IPS-18a (cell line): ENCODE measurements around the gene NPB.

Source experiments
- H3K27ac ChIP-seq: one replicate; pipeline ENCODE4 v1.5.1; 2013; ENCODE audit warnings: low read length
- H3K27me3 ChIP-seq: one replicate; pipeline ENCODE4 v1.6.1; 2013; ENCODE audit warnings: mild to moderate bottlenecking, low read length; ENCODE audit not compliant: control insufficient read depth, insufficient read depth
- H3K36me3 ChIP-seq: one replicate; pipeline ENCODE4 v1.6.1; 2013; ENCODE audit warnings: low read depth, low read length; ENCODE audit not compliant: control insufficient read depth
- H3K4me1 ChIP-seq: one replicate; pipeline ENCODE4 v1.6.1; 2013; ENCODE audit warnings: low read depth, low read length; ENCODE audit not compliant: control insufficient read depth
- H3K4me3 ChIP-seq: one replicate; pipeline ENCODE4 v1.5.1; 2013; ENCODE audit warnings: low read length
- H3K9ac ChIP-seq: one replicate; pipeline ENCODE4 v1.6.1; 2013; ENCODE audit warnings: mild to moderate bottlenecking, low read length, moderate library complexity
- H3K9me3 ChIP-seq: one replicate; pipeline ENCODE4 v1.6.1; 2013; ENCODE audit warnings: low read depth, low read length; ENCODE audit not compliant: control insufficient read depth

Gene NPB

DNA sequence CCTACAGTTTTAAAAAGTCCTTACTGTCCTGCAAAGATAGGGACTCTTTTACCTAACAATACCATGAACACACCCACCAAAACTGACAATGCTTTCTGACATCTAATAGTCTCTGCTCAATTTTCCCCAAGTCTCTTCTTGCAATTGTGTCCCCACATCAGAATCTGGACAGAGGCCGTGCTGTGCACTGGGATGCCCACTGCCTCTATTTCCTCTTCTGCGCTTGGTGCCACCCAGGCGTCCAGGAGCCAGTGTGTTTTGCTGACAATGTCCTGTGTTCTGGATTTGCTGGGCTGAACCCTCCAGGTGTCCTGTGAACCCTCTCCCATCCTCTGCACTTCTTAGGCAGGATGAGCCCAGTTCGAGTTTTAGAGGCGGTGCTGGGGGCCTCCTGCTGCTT is 24.5 kb upstream of the NPB start:
- H3K9ac ChIP-seq, result no peak overlapping the region
- peaks cover 10% of the 10 kb centered on the region for H3K36me3 ChIP-seq
- no peaks in the 10 kb centered on the region for H3K27me3 ChIP-seq
- H3K4me1 ChIP-seq, result no peaks in the 10 kb centered on the region
- H3K27ac ChIP-seq, result no peak overlapping the region
- H3K4me3 ChIP-seq, result no peak overlapping the region
- no peaks in the 10 kb centered on the region for H3K9me3 ChIP-seq

DNA sequence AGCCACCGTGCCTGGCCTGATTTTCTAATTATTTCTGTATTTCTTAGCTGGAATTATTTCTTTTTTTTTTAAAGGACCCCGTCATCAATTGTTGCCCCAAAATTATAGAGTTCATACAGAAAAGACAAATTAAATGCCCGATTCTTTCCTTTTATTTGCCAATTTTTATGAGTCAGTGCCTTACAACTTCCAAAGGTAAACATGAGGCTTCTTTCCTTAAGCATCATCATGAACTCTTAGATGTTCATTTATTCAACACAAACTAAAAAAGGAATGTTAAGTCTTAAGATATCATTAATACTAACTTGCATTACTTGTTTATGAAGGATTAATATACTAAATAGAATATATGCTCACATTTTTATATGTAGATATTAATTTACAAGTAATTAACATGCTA is 23.7 kb upstream of the NPB start:
- H3K27ac ChIP-seq, result no peak overlapping the region
- H3K4me3 ChIP-seq, result no peak overlapping the region
- H3K27me3 ChIP-seq, result no peaks in the 10 kb centered on the region
- H3K9me3 ChIP-seq, result no peaks in the 10 kb centered on the region
- no peak overlapping the region for H3K9ac ChIP-seq
- H3K36me3 ChIP-seq, result peaks cover 12% of the 10 kb centered on the region
- H3K4me1 ChIP-seq, result no peaks in the 10 kb centered on the region

- Histone ChIP-seq H3K27me3 (no peaks in the 10 kb centered on the region), H3K27ac (no peak overlapping the region), H3K36me3 (peaks cover 12% of the 10 kb centered on the region), H3K9me3 (no peaks in the 10 kb centered on the region), H3K4me3 (no peak overlapping the region), H3K4me1 (no peaks in the 10 kb centered on the region), H3K9ac (no peak overlapping the region)
These were observed 22.9 kb upstream of the NPB start for GRCh38 chr17:81879121-81879520.

DNA sequence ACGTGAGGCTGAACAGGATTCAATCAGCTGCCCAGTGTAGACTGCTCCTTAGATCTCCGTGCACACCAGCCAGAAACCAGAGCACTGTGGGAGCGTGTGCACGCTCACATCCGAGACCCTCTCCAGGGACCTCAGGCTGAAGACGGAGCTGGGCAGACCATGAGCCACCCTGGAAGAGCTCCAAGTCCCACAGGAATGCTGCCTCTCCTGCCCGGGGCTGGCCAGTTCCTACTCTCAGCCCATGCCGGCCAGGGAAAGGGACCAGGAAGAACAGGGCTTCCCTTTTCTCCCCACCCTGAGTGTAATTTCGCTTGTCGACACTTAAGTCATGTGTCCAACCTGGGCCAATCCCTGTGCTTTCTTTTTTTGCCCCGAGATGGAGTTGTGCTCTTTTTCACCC is 17.5 kb upstream of the NPB start:
- Histone ChIP-seq H3K4me1 (no peaks in the 10 kb centered on the region), H3K9me3 (no peaks in the 10 kb centered on the region), H3K27me3 (no peaks in the 10 kb centered on the region), H3K9ac (no peak overlapping the region), H3K4me3 (no peak overlapping the region), H3K36me3 (peaks cover 57% of the 10 kb centered on the region), H3K27ac (no peak overlapping the region)

- no peaks in the 10 kb centered on the region for H3K4me1 ChIP-seq
- no peak overlapping the region for H3K4me3 ChIP-seq
- no peaks in the 10 kb centered on the region for H3K9me3 ChIP-seq
- H3K27me3 ChIP-seq, result no peaks in the 10 kb centered on the region
- no peak overlapping the region for H3K9ac ChIP-seq
- peaks cover 62% of the 10 kb centered on the region for H3K36me3 ChIP-seq
- no peak overlapping the region for H3K27ac ChIP-seq
These were observed 17.1 kb upstream of the NPB start for GRCh38 chr17:81884968-81885367.

GRCh38 chr17:81885454-81885853 is 16.6 kb upstream of the NPB start:
- H3K27me3 ChIP-seq, result no peaks in the 10 kb centered on the region
- H3K4me3 ChIP-seq, result no peak overlapping the region
- H3K9ac ChIP-seq, result no peak overlapping the region
- no peaks in the 10 kb centered on the region for H3K9me3 ChIP-seq
- peaks cover 66% of the 10 kb centered on the region for H3K36me3 ChIP-seq
- no peak overlapping the region for H3K27ac ChIP-seq
- peaks cover 4% of the 10 kb centered on the region for H3K4me1 ChIP-seq

DNA sequence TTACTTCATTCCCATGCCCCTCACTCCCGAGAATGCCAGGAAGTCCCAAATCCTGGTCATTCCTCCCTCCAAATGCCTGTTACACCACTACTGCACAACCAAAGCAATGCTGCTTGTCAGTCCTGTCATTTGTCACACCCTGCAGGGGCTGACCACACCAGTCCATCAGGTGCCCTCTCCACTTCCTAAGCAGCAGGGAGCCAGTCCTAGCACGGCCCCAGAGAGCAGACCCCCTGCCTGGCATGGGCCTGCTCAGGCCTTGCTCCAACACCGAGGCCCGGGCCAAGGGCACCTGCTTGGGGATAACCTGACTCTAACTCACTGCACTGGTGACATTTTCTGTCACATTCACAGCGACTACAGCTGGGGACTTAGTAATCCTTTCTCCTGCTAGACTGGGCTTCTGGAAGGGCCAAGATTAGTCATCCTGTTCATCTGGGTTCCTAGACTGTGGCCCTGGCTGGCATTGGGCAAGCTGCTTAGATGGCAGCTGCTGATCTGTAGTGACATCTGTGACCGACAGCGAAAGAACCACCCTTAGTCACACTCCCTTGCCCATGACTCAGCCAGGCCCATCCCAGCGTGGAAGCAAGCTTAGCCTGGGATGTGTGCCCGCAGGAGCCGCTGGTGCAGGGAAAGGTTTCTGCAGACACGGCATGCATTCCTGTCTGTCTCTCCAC is 16.0 kb upstream of the NPB start:
- H3K36me3 ChIP-seq, result peaks cover 66% of the 10 kb centered on the region
- H3K9ac ChIP-seq, result no peak overlapping the region
- H3K27me3 ChIP-seq, result no peaks in the 10 kb centered on the region
- peaks cover 4% of the 10 kb centered on the region for H3K4me1 ChIP-seq
- H3K4me3 ChIP-seq, result no peak overlapping the region
- H3K27ac ChIP-seq, result no peak overlapping the region
- H3K9me3 ChIP-seq, result no peaks in the 10 kb centered on the region

GRCh38 chr17:81888105-81888987 is 13.7 kb upstream of the NPB start:
- Histone ChIP-seq H3K27ac (no peak overlapping the region), H3K4me3 (no peak overlapping the region), H3K9me3 (no peaks in the 10 kb centered on the region), H3K36me3 (peaks cover 58% of the 10 kb centered on the region), H3K27me3 (no peaks in the 10 kb centered on the region), H3K4me1 (peaks cover 4% of the 10 kb centered on the region), H3K9ac (no peak overlapping the region)

DNA sequence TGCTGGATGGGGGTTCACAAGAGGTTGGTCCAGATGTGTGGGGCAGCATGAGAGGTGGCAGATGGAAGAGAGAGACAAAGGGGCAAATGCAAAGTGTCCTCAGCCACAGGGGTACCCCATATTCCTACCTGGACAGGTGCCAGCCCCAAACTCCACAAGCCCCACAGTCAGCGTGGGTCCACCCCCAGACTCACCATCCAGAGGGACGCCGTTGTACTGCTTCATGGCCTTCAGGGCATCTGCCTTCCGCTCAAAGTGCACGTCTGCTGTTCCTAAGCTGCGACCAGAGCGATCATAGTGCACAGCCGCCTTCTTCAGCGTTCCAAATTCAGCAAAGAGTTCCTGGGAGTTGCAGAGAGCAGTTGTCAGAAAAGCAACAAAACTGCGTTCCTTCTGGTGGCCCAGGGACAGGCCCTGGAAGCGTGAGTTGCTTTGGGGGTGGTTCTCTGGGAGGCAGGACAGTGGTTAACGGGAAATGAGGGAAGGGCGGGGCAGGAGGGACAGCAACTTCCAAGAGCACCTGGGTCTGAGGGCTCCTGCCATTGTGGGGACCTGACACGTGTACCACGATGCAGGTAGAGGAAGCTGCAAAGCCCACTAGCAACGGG is 12.9 kb upstream of the NPB start:
- peaks cover 4% of the 10 kb centered on the region for H3K4me1 ChIP-seq
- H3K36me3 ChIP-seq, result peaks cover 57% of the 10 kb centered on the region
- H3K27ac ChIP-seq, result no peak overlapping the region
- no peaks in the 10 kb centered on the region for H3K27me3 ChIP-seq
- no peak overlapping the region for H3K4me3 ChIP-seq
- H3K9ac ChIP-seq, result no peak overlapping the region
- H3K9me3 ChIP-seq, result no peaks in the 10 kb centered on the region

GRCh38 chr17:81889602-81890001 is 12.4 kb upstream of the NPB start:
- no peak overlapping the region for H3K9ac ChIP-seq
- no peaks in the 10 kb centered on the region for H3K27me3 ChIP-seq
- H3K4me1 ChIP-seq, result peaks cover 4% of the 10 kb centered on the region
- peaks cover 53% of the 10 kb centered on the region for H3K36me3 ChIP-seq
- H3K9me3 ChIP-seq, result no peaks in the 10 kb centered on the region
- H3K4me3 ChIP-seq, result no peak overlapping the region
- H3K27ac ChIP-seq, result no peak overlapping the region

DNA sequence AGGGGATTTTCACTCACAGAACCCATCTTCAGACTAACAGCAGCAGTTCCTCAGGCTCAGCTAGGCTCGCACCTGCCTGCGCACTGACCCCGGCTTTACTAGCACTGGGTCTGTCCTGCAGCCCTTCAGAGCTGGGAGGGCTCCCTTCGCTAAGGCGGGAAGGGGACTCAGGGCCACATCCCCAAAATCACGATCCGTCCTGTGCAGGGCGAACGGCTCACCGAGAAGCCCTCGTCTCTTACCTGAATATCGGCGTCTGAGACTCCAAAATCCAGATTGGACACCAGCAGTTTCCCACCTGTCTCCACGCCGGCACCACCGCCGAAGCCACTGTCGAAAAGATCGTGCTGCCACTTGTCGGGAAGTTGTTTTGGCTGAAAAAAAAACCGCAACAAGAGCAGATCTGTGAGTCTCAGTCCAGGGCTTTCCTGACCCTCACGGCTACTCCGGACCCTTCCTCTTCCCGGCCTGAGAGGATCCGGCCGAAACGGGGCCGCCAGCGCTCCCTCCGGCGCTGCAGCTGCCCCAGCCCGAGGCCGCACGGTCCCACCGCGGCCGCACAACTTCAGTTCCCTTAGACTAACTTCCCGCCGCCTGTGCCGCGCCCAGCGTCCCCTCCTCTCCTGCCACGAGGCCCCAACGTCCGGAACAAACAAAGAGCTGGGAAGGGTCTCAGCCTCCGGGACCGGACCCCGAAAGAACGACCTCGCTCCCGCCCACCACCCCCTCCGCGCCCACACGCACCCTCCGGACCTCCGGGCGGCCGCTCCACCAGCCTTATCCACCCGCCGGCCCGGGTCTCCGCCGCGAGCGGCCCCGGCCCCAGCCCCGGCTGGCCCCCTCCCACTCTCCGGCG is 11.4 kb upstream of the NPB start:
- Histone ChIP-seq H3K27ac (no peak overlapping the region), H3K9ac (peak overlapping the region; percentile 93), H3K9me3 (no peaks in the 10 kb centered on the region), H3K4me1 (peaks cover 4% of the 10 kb centered on the region), H3K4me3 (peak overlapping the region; percentile 92), H3K36me3 (peaks cover 50% of the 10 kb centered on the region), H3K27me3 (no peaks in the 10 kb centered on the region)
